Endothelial cell of umbilical vein (primary cell): ENCODE measurements around the gene NRP2. TPM values are rescaled to one million over a fixed set of nuclear protein-coding genes. Genes with fewer than 3 reads are reported as not detected.
A peak's percentile ranks its signal among the peaks of the same experiment; 100 is the strongest.

Experiments
- BruUV-seq: library from RNA; stranded (reverse); fragments of 400-500 nt; replicated peaks from 2 replicates; lab custom pipeline; 2021; lab: Mats Ljungman, UMichigan
- CTCF ChIA-PET: fragments of 300-600, 350-600 bp; sonication (Branson Sonifier 250); formaldehyde crosslinking; loops from one replicate; lab custom pipeline; 2021; ENCODE audit warnings: antibody characterized with exemption, inconsistent platforms; lab: Charles Lee
- POLR2A ChIA-PET: fragments of 300-600, 350-600 bp; sonication (Branson Sonifier 250); formaldehyde crosslinking; loops from one replicate; lab custom pipeline; 2021; ENCODE audit warnings: antibody characterized with exemption, inconsistent platforms; lab: Charles Lee
- DNase-seq: peaks from one replicate; pipeline ENCODE4 v3.0.0-alpha.2; 2011; ENCODE audit warnings: low read depth, low spot score
- FAIRE-seq: peaks from 2 replicates; lab custom pipeline; 2011; peaks lifted over from hg19 to GRCh38; lab: Jason Lieb, UNC
- H2AFZ ChIP-seq: 2 replicates; pipeline ENCODE4 v1.6.0; 2012; ENCODE audit warnings: low read depth, low read length, control low read depth, inconsistent platforms
- H3K27ac ChIP-seq: 2 replicates; pipeline ENCODE4 v1.5.1; 2011; ENCODE audit warnings: low read depth, mild to moderate bottlenecking, control low read depth, low read length, moderate library complexity; ENCODE audit not compliant: insufficient read depth
- H3K27me3 ChIP-seq, 2 experiments: 2 replicates each; pipeline versions ENCODE4 v1.6.0 to v1.6.1; 2011; ENCODE audit warnings: low read length in 2 of 2, mixed read lengths in 1 of 2; ENCODE audit not compliant: control insufficient read depth in 2 of 2, insufficient read depth in 2 of 2
- H3K36me3 ChIP-seq, 2 experiments: 2 replicates in 1 of 2; 3 replicates in 1 of 2; pipeline ENCODE4 v1.5.1; 2011; ENCODE audit warnings: low read length in 2 of 2, mild to moderate bottlenecking in 1 of 2, moderate library complexity in 1 of 2; ENCODE audit not compliant: control insufficient read depth in 2 of 2, insufficient read depth in 2 of 2; ENCODE audit errors: extremely low read depth in 1 of 2
- H3K4me1 ChIP-seq: 3 replicates; pipeline ENCODE4 v1.5.1; 2011; ENCODE audit warnings: mild to moderate bottlenecking, low read length; ENCODE audit not compliant: control insufficient read depth, insufficient read depth; ENCODE audit errors: extremely low read depth
- H3K4me2 ChIP-seq: 2 replicates; pipeline ENCODE4 v1.6.1; 2011; ENCODE audit warnings: low read length, control low read depth, mixed read lengths; ENCODE audit not compliant: insufficient read depth
- H3K4me3 ChIP-seq, 3 experiments: fragments of 200-600 bp in 1 of 3; sonication (generic), shearing (Covaris generic) in 1 of 3; replicated peaks in 1 of 3; 2 replicates each; pipeline ENCODE4 v1.5.1; 2011 to 2016; ENCODE audit warnings: control low read depth in 3 of 3, low read length in 3 of 3, mild to moderate bottlenecking in 2 of 3, inconsistent platforms in 1 of 3, low read depth in 1 of 3, moderate library complexity in 1 of 3; ENCODE audit not compliant: insufficient read depth in 1 of 3
- H3K79me2 ChIP-seq: 2 replicates; pipeline ENCODE4 v1.6.0; 2012; ENCODE audit warnings: low read length, inconsistent platforms; ENCODE audit not compliant: control insufficient read depth, insufficient read depth
- H3K9ac ChIP-seq: replicated peaks from 2 replicates; pipeline ENCODE3; 2011; ENCODE audit warnings: low read length, control low read depth; ENCODE audit not compliant: insufficient read depth; ENCODE audit errors: extremely low read depth
- H3K9me1 ChIP-seq: replicated peaks from 3 replicates; pipeline ENCODE4 v1.6.0; 2011; ENCODE audit warnings: mild to moderate bottlenecking, low read length; ENCODE audit not compliant: control insufficient read depth, insufficient read depth; ENCODE audit errors: extremely low read depth
- H3K9me3 ChIP-seq: replicated peaks from 2 replicates; pipeline ENCODE4 v1.5.1; 2012; ENCODE audit warnings: low read length, inconsistent platforms; ENCODE audit not compliant: control insufficient read depth, insufficient read depth
- H4K20me1 ChIP-seq: replicated peaks from 2 replicates; pipeline ENCODE3; 2011; ENCODE audit warnings: mild to moderate bottlenecking, low read length; ENCODE audit not compliant: control insufficient read depth, insufficient read depth; ENCODE audit errors: extremely low read depth
- CTCF ChIP-seq, 2 donors: IDR thresholded peaks; 1 replicate in 1 of 2; 2 replicates in 1 of 2; pipeline ENCODE4 v1.5.1; 2011; ENCODE audit warnings: low read length in 2 of 2, mild to moderate bottlenecking in 2 of 2, moderate library complexity in 2 of 2, control low read depth in 1 of 2, inconsistent platforms in 1 of 2, low read depth in 1 of 2; ENCODE audit not compliant: insufficient read depth in 1 of 2; ENCODE audit errors: extremely low read depth in 1 of 2
- EZH2 ChIP-seq: IDR thresholded peaks from 2 replicates; pipeline ENCODE4 v1.6.1; 2012; ENCODE audit warnings: borderline replicate concordance, low read depth, mild to moderate bottlenecking, moderate library complexity, low read length, inconsistent platforms; ENCODE audit not compliant: severe bottlenecking
- FOS ChIP-seq: IDR thresholded peaks from 2 replicates; pipeline ENCODE4 v1.6.1; 2011; ENCODE audit warnings: mild to moderate bottlenecking, low read length, moderate library complexity, borderline replicate concordance; ENCODE audit not compliant: insufficient read depth
- GATA2 ChIP-seq: IDR thresholded peaks from 2 replicates; pipeline ENCODE4 v1.7.0; 2011; ENCODE audit warnings: low read depth, mild to moderate bottlenecking, moderate library complexity, mixed read lengths, low read length; ENCODE audit not compliant: insufficient read length, insufficient read depth
- JUN ChIP-seq: IDR thresholded peaks from 2 replicates; pipeline ENCODE4 v1.6.1; 2011; ENCODE audit warnings: borderline replicate concordance, low read depth; ENCODE audit not compliant: insufficient read length, insufficient read depth
- MYC ChIP-seq: IDR thresholded peaks from one replicate; pipeline ENCODE4 v1.6.1; 2011; ENCODE audit warnings: mild to moderate bottlenecking, low read depth, low read length
- POLR2A ChIP-seq: IDR thresholded peaks from 2 replicates; pipeline ENCODE4 v1.6.1; 2012; ENCODE audit warnings: low read depth, mild to moderate bottlenecking, control low read depth, low read length
- POLR2AphosphoS5 ChIP-seq: IDR thresholded peaks from 2 replicates; pipeline ENCODE4 v1.6.1; 2012; ENCODE audit warnings: low read depth, mild to moderate bottlenecking, control low read depth, low read length, moderate library complexity; ENCODE audit not compliant: insufficient read depth
- dilution Hi-C: fragments of 300-500 bp; cut with MboI; formaldehyde crosslinking; loops from one replicate; pipeline ENCODE4 v1.15.0; 2019; ENCODE audit warnings: low sequenced_read_pairs; ENCODE audit not compliant: extremely low pct_ligation_motif_present
- intact Hi-C: fragments of 100-400 bp; cut with micrococcal nuclease; formaldehyde crosslinking; loops from one replicate; pipeline ENCODE4 v1.10.0; 2022
- polyA plus RNA-seq, 4 experiments: library from polyadenylated mRNA; depleted of rRNA in 3 of 4; stranded (reverse) in 3 of 4; unstranded in 1 of 4; fragments of >200 nt; gene quantifications; 2 replicates each; pipeline versions ENCODE4 v1.2.1 to v1.2.3, GENCODE V29; 2011 to 2012; ENCODE audit warnings: missing spikeins in 1 of 4
- total RNA-seq: library from RNA; stranded (reverse); gene quantifications from 2 replicates; pipeline ENCODE4 v1.2.3, GENCODE V29; 2021
- TF ChIP-seq, protein P1 (sequence below): IDR thresholded peaks from 2 replicates; pipeline ENCODE4 v1.6.1; 2011; ENCODE audit not compliant: insufficient read depth, insufficient read length

Gene NRP2
- total and polyA plus RNA-seq, 2 donors (not counting 3 experiments of a cell fraction or from before 2014, with no cell fraction given) = 160 to 240 TPM

GRCh38 chr2:205705511-205706349 is 23.4 kb downstream of the NRP2 start:
- FAIRE-seq (peak; percentile 15), DNase-seq (no peak)
- peak overlapping the region; percentile 22 for H3K9ac ChIP-seq
- dilution Hi-C loops (no loop called here), intact Hi-C loops (no loop called here)
- H2AFZ ChIP-seq = no peak overlapping the region
- no peaks in the 10 kb centered on the region for H3K9me3 ChIP-seq
- H4K20me1 ChIP-seq = no peaks in the 10 kb centered on the region
- H3K4me2 ChIP-seq = no peak overlapping the region
- no peaks in the 10 kb centered on the region for H3K27me3 ChIP-seq
- POLR2A ChIA-PET = interaction anchor here (0.7 to 1.7 kb wide), 4 partner anchors 8 to 23 kb away, joined by 3 to 18 read pairs (median 10); partner anchors contain the start of gene NRP2
- no peaks in the 10 kb centered on the region for H3K9me1 ChIP-seq
- TF ChIP-seq, protein P1, sequence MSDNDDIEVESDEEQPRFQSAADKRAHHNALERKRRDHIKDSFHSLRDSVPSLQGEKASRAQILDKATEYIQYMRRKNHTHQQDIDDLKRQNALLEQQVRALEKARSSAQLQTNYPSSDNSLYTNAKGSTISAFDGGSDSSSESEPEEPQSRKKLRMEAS = no peak
- TF ChIP-seq POLR2AphosphoS5 (no peak), GATA2 (no peak)
- no peak overlapping the region for H3K4me3 ChIP-seq
- H3K4me1 ChIP-seq = peaks cover 77% of the 10 kb centered on the region
- peak overlapping the region; percentile 82 for H3K27ac ChIP-seq
- CTCF ChIA-PET = interaction anchor here (0.8 to 1.8 kb wide), 9 partner anchors 7 to 220 kb away, joined by 3 to 18 read pairs (median 7); partner anchors contain the start of gene NRP2
- peaks cover 0 to 6% of the 10 kb centered on the region in 2 experiments for H3K36me3 ChIP-seq
- peaks cover 11% of the 10 kb centered on the region for H3K79me2 ChIP-seq
- no TSS peak for BruUV-seq

GRCh38 chr2:205706769-205707381 is 24.6 kb downstream of the NRP2 start:
- Histone ChIP-seq H3K27me3 (no peaks in the 10 kb centered on the region), H3K9me1 (no peaks in the 10 kb centered on the region), H4K20me1 (no peaks in the 10 kb centered on the region), H3K9ac (peak overlapping the region; percentile 47), H3K4me2 (peak overlapping the region; percentile 44), H3K9me3 (no peaks in the 10 kb centered on the region), H3K36me3 (peaks cover 2 to 8% of the 10 kb centered on the region in 2 experiments), H2AFZ (no peak overlapping the region), H3K4me1 (peaks cover 69% of the 10 kb centered on the region), H3K79me2 (peaks cover 11% of the 10 kb centered on the region), H3K27ac (peak overlapping the region; percentile 82), H3K4me3 (no peak overlapping the region)
- FAIRE-seq (peak; percentile 96), DNase-seq (peak; percentile 93)
- dilution Hi-C loops = no loop called here
- ChIA-PET POLR2A (interaction anchor here (1.2 to 1.7 kb wide), 3 partner anchors 19 to 24 kb away, joined by 3 to 18 read pairs (median 12); partner anchors contain the start of gene NRP2), CTCF (interaction anchor here (0.8 to 1.8 kb wide), 12 partner anchors 9 to 1447 kb away, joined by 3 to 18 read pairs (median 6); partner anchors contain the start of gene NRP2)
- intact Hi-C loops = loop anchor here (1.0 kb wide), 1 partner anchor 19 kb away; no protein-coding TSS in a partner anchor
- no TSS peak for BruUV-seq
- TF ChIP-seq POLR2A (no peak), MYC (peak; percentile 73), POLR2AphosphoS5 (peak; percentile 46), GATA2 (no peak), JUN (peak; percentile 70), EZH2 (no peak), CTCF (IDR thresholded peaks at IDR 0.05; ENCODE audit: extremely low read depth in 1 of 2, insufficient read depth in 1 of 2, low read depth in 1 of 2, low read length in 2 of 2) (no peak), FOS (peak; percentile 85)
- TF ChIP-seq, protein P1 = peak; percentile 59
